Cardiac fibroblast (primary cell): ENCODE measurements around the gene ZP3.
"Not testable (repeated sequence)": the region's sequence is repeated elsewhere in the genome, so short reads cannot be mapped to it uniquely, and the experiment has no call there.

Source experiments
- DNase-seq, 2 donors: peaks; one replicate each; pipeline versions ENCODE4 v3.0.0 to v3.0.0-alpha.2; 2010; ENCODE audit warnings: low read depth in 2 of 2
- H3K4me3 ChIP-seq, 2 donors: replicated peaks in 1 of 2; 1 replicate in 1 of 2; 2 replicates in 1 of 2; pipeline ENCODE4 v1.5.1; 2011; ENCODE audit warnings: low read depth in 2 of 2, low read length in 2 of 2, mild to moderate bottlenecking in 2 of 2, moderate library complexity in 1 of 2

The ZP3 gene

DNA sequence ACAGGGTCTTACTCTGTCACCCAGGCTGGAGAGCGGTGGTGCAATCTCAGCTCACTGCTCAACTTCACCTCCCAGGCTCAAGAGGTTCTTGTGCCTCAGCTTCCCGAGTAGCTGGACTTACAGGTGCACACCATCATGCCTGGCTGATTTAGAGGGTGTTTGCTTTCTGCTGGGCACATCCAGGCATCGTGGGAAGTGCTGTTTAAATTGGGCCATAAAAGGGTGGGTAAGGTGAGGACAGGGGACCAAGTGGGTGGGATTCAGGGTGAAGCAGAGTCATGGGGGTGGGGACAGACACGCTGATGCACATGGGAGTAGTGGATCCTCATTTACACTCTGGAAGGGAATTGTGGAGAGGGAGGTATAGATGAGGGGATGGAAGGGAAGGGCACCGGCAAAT is 40.2 kb downstream of the ZP3 start:
- not testable (repeated sequence) for H3K4me3 ChIP-seq, DNase-seq

DNA sequence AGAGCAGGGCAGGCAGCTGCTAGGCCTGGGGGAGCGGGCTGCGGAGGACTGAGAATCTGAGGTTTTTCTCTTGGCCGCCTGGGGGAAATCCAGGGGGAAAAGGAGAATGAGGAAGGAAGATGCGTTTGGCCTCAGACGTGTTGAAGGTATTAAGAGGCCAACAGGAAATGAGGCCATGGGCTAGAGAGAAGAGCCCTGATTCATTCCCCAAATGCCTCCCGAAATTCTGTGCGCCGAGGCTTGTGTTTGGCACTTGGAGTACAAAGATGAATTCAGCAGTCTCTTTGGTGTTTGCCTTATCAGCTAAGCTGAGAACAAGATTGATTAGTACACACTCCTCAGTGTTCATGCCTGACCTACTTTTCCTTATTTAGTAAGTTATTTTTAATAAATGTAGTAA is 41.2 kb downstream of the ZP3 start:
- DNase-seq, H3K4me3 ChIP-seq: not testable (repeated sequence)

DNA sequence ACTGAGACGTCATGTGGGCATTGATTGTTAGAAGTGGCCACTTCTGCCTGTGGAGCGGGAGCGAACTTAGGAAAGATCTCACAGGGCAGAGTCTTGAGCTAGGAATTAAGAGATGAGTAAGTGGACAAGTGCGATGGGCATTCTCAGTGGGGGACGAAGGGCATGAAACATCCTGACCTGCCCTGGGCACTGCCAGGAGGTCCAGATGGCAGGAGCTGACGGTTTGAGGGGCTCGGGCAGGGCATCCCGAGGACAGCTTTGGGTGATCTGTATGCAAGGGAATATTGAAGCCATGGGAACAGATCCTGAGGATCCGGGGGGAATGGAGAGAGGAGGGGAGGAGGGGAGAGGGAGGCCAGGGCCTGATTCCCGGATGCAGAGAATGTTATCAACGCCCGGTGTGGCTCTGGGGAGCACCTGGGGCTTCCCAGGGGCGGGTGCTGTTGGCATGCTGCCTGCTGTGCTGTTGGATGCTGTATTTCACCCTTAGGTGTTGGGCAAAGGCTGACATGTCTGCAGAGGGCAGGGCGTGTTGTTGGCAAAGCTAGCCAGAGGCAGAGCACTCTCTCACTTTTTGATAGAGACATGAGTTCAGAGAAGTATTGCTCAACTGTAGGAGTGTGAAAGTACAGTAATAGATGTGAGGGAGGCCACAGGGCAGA is 43.1 kb downstream of the ZP3 start:
- H3K4me3 ChIP-seq, DNase-seq: not testable (repeated sequence)

DNA sequence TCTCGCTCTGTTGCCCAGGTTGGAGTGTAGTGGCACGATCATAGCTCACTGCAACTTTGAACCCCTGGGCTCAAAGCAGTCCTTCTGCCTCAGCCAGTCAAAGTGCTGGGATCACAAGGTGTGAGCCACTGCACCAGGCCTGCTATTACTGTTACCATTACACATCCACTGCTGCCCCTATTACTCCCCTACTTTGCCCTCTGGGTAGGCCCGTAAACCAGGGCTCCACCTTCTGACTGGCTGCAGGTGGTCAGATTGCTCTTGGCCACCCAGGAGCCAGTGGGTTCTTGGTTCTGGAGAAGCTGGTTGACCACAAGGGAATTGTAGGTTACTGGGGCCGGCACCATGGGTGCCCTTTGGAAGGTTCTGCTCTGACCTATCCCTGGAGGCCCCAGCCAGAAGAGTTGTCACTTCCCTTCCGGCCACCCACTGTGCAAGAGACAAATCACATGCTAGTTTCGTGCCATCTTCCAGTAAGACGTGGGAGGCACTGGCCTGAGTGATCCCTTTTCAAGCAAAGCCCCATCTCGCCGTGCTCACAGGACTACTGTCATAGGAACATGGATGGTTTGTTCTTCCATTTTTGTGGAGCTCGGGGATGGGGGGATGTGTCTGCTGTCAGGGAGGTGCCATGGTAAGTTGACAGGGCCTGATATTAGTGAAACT is 46.9 kb downstream of the ZP3 start:
- H3K4me3 ChIP-seq, DNase-seq: not testable (repeated sequence)

DNA sequence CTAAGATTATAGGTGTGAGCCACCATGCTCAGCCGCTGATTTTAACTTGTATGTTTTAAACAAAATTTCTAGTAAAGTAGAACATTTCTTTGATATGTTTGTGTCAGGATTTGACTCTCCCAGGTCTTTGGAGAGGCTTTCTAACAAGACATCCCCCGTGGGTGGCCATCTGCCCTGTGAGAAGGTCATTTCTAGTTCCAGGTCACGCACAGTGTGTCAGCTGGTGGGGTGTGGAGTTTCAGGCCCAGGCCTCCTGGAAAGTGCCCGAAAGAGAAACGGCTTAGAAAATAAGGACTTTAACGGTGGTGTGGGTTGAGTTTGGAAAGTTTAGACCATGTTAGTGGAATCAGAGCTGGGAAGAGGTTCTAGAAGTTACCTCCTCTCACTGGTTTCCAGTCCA is 48.3 kb downstream of the ZP3 start:
- not testable (repeated sequence) for DNase-seq, H3K4me3 ChIP-seq

DNA sequence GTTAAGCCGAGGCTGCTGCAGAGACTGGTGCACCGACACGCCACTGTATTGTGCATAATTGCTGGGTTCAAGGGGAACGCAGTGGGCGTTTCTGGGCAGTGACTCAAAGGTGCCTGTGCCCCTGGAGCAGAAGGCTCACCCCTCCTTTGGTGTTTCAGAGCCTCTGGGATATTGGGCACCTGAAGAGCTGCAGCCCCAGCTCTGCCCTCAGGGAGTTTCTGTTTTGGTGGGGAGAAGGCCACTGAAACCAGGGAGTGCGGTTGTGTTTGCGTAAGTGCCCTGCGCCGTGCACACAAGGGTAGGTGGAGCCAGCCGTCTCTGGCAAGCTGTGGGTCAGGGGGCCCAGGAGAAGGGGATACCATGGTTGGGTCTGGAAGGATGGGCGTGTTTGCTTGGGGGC is 51.5 kb downstream of the ZP3 start:
- not testable (repeated sequence) for DNase-seq, H3K4me3 ChIP-seq

DNA sequence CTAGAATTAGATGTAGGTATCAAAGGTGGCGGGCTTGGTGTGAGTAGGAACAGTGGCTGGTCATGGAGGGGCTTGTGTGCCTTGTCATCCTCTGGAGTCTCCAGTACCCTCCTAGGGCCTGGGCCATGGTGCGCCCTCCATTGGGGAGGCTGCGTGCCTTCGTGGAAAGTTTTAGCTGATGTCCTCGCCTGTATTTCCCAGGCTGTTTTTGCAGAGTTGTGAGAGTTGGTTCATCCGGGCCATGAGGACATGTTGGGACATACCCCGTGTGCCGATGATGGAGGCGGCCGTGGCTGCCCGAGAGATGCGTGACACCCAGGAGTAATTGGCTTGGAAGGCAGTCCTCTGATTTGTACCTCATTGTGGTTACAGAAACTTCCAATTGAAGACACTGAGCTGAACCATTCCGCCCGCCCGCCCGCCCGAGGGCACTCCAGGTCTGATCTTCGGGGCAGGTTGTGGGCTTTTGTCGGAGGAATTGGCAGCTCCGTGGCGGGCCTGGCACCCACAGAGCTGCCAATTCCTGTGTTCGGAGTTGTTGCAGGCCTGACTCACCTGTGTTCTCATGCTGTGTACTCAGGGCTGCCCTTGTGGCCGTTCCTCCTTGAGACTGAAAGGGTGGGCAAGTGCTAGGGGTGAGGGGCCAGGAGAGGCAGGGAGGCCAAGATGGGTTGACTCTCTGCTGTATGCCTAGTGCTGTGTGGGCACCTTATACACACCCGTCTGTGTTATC is 52.2 kb downstream of the ZP3 start:
- H3K4me3 ChIP-seq, DNase-seq: not testable (repeated sequence)

DNA sequence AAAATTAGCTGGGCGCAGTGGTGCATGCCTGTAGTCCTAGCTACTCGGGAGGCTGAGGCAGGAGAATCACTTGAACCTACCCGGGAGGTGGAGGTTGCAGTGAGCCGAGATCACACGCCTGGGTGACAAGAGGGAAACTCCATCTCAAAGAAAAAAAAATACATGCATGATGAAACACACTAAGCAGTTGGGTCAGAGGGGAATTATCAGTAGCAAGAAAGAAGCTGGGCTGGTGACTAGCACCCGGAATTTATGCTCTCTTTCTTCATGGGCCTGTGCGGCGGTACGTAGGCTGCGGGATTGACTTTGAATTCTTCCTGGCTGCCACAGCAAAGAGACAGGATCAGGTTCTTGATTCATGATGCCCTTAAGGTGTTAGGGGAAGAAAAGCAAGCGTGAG is 54.9 kb downstream of the ZP3 start:
- DNase-seq, H3K4me3 ChIP-seq: not testable (repeated sequence)

DNA sequence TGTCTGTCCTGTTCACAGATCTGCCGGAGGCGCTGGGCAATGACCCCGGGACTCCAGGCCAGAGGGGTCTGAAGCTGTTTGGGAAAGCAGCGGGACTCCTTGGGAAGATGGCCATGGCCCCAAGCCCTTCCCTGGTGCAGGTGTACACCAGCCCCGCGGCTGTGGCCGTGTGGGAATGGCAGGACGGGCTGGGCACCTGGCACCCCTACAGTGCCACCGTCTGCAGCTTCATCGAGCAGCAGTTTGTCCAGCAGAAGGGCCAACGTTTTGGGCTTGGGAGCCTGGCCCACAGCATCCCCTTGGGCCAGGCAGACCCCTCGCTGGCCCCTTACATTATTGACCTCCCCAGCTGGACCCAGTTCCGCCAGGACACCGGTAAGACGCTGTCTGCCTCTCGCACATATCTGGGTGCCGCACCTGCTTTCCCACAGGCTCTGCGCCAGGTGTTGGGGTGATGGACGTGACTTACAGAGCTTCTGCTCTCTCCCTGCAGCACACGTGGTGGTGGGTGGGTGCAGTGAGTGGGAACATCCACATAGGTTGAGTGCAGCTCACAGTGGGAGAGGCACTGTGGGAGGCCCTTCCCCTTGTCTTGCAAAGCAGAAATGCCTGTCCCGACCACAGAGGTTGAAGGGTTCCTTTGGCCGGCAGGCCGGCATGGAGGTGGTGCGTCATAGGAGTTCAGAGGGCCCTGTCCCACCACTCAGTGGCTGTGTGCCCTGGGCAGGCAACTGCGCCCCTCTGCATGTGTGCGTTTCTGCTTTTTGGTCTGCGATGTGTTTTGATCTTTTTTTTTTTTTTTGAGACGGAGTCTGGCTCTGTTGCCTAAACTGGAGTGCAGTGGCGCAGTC is 55.9 kb downstream of the ZP3 start:
- DNase-seq, H3K4me3 ChIP-seq: not testable (repeated sequence)

DNA sequence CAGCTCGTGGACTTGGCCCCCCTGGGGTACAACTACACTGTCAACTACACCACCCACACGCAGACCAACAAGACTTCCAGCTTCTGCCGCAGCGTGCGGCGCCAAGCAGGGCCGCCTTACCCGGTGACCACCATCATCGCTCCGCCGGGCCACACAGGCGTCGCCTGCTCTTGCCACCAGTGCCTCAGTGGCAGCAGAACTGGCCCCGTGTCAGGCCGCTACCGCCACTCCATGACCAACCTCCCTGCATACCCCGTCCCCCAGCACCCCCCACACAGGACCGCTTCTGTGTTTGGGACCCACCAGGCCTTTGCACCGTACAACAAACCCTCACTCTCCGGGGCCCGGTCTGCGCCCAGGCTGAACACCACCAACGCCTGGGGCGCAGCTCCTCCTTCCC is 57.9 kb downstream of the ZP3 start:
- not testable (repeated sequence) for DNase-seq, H3K4me3 ChIP-seq

DNA sequence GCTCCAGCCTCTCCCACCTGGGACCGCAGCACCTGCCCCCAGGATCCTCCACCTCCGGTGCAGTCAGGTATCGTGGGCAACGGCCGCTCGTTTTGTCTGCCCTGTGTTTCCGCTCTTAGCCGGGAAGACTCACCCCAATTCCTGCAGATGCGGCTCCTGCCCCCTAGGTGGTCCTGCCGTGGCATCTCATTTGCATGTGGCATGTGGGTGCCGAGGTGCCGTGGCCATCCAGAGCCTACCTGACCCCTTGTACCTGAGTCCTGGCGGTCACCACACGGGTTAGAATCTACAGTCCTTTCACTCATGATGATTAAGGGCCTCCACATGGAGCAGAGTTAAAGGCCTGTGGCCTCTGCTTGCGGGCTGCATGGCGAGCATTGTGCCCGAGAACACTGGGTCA is 58.3 kb downstream of the ZP3 start:
- not testable (repeated sequence) for DNase-seq, H3K4me3 ChIP-seq

DNA sequence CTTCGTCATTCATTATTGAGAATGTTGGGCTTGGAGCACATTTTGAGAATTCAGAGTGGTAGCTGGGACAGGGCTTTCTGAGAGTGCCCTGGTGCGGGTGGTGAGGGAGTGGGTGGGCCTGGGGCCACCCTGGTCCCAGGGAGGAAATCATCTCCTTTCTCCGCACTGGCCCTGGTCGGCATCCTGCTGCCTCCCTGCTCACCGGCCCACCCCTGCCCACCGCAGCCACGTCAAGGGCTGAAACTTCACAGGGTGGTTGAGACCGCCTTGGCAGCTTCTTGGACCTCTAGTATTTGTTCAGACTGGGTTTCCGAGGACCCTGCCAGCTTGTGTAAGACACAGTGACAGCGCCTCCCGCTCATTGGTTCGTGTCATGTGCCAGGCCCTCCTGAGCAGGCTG is 59.7 kb downstream of the ZP3 start:
- H3K4me3 ChIP-seq, DNase-seq: not testable (repeated sequence)

DNA sequence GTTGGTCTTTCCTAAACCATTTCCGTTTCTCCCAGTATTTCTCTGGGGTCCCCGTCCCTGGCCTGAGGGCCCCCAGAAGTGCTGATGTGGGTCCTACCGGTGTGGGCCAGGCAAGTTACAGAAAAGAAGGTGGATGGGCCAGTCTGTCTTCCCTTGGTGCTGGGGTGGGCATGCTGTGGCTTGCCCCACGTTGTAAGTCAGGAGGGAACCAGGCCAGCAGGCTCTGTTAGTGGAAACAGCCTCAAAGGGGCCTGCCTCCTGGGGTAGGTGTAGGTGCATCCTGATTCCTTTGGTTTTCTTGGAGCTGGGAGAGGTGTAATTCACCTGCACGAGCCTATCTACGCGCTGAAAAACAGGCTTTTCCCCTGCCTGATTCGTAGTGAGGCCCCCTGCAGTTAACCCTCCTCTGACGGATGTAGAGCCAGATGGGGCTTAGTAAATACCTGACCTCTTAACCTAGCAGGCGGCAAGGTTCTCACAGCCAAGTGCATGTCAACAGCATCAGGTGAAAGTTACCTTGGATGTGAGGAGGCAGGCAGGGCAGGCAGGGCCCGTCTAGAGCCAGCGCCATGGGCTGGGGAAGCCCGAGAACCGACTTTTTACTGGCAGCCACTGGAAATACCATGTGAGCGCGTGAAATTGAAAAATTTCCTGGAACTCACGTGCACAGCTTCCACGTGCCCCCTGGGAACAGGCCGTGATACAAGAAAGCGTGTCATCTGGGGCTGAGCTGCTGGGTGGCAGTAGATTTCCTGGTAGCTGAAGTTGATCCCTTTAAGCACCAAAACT is 61.3 kb downstream of the ZP3 start:
- not testable (repeated sequence) for DNase-seq, H3K4me3 ChIP-seq

DNA sequence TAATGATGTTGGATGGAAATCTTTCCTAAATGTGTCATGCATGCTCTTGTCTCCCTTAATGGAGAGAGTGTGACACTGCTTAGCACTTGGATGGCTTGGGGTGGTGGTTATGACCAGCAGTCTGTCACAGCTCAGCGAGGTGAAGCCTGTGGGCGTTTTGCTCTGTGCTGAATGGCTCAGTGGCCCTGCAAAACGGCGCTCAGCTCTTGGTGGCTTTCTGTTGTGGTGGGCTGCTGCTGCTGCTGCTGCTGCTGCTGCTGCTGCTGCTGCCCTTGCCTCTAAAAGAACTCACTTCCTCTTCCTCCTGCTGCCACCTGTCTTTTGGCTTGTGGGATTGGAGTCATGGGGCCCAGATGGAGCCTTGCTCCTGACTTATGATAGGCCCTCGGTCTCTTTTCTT is 61.9 kb downstream of the ZP3 start:
- not testable (repeated sequence) for DNase-seq, H3K4me3 ChIP-seq

DNA sequence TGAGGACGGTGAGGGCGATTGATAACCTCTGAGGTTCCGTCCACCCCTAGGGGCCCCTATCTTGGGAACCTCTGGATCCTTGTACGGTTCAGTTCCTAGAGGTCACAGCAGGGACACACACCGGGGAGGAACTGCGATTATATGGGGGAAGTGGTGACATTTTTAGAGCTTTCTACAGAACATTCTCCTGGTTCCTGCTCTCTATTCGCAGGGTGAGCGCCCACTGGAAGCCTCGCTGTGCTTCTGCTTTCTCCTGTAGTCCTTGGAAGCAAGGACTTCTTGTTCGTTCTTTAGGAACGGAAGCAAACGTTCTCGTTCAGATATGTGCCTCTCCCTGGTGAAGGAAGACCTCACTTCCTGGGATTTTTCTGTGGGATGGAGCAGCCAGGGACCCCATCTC is 63.2 kb downstream of the ZP3 start:
- not testable (repeated sequence) for DNase-seq

More for the DNA sequence above, 63.2 kb downstream of the ZP3 start:
- H3K4me3 ChIP-seq = not testable (repeated sequence)
